Epidermal melanocyte (primary cell): Measurements from ENCODE around the gene CAPN5.
"Not testable (repeated sequence)": the region's sequence is repeated elsewhere in the genome, so short reads cannot be mapped to it uniquely, and the experiment has no call there.

Experiments
- DNase-seq: peaks from one replicate; pipeline ENCODE4 v3.0.0; 2011; ENCODE audit warnings: low spot score; ENCODE audit not compliant: insufficient read length

CAPN5 gene

DNA sequence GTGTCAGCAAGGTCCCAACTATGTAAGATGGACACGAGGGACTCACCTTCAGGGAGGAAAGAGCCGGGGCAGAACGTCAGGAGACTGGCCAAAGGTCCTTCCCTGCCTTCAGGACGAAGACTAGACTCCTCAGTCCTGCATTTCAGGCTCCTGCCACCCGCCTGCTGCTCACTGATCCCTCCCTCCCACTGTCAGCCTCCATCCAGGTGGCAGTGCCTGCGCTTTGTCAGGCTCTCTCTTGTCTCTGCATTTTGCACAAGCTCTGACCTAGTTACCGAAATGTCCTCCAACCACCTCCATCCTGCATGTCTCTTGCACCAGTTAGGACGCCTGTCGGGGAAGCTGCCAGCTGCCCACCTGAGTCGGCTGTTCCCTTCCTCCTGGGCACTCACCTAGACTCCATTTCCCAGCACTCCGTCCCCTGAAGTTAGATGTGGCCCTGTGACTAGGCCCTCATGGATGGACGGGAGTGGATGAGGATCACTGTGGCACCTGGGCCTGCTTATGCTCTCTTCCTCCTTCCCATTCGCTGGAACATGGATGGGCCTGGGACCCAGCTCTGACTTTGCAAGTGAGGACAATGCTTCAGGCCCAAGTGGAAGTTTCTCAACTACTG, 24.6 kb upstream of the CAPN5 start:
- DNase-seq, result no peak

DNA sequence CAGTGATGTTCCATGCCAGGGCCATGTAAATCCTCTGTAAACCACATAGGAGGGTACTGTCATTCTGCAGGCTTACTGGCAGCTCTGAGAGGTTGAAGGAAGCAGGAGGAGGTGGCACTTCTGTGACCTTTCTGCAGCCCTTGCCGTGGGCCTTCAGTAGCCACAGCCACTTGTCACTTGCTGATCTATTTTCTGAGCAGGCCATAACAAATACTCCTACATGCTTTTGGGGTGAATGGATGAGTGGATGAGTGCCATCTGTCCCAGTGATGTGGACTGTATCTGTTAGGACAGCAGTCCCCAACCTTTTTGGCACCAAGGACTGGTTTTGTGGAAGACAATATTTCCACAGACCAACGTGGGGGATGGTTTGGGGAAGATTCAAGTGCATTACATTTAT, 22.4 kb upstream of the CAPN5 start:
- DNase-seq, result no peak

DNA sequence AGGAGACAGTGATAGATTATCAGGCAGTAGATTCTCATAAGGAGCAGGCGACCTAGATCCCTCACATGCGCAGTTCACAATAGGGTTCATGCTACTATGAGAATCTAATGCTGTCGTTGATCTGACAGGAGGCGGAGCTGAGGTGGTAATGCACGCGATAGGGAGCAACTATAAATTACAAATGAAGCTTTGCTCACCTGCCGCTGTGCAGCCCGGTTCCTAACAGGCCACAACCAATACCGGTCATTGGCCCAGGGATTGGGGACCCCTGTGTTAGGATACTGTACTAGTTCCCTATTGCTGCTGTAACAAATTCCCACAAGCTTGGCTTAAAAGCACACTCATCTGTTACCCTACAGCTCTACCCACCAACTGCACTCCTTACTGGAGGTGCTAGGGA, 21.9 kb upstream of the CAPN5 start:
- no peak for DNase-seq

DNA sequence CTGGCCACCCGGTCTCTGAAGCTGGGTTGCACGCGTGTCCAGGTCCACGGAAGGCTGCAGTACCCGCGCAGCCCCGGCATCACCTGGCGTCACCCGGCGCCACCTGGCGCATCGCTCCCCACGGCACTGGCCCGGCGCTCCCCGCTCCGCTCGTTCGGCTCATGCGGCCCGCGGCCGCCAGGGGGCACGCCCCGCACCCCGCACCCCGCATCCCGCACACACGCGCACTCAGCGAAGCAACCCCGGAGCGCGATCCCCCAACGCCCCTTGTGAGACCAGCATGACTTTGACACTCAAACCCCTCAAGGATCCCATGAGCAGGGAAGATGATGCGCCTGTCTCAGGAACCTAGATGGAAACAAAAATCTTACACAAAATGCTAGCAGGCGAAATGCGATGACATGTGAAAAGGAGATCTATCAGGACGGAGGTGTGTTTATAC, 20.7 kb upstream of the CAPN5 start:
- DNase-seq, result no peak

DNA sequence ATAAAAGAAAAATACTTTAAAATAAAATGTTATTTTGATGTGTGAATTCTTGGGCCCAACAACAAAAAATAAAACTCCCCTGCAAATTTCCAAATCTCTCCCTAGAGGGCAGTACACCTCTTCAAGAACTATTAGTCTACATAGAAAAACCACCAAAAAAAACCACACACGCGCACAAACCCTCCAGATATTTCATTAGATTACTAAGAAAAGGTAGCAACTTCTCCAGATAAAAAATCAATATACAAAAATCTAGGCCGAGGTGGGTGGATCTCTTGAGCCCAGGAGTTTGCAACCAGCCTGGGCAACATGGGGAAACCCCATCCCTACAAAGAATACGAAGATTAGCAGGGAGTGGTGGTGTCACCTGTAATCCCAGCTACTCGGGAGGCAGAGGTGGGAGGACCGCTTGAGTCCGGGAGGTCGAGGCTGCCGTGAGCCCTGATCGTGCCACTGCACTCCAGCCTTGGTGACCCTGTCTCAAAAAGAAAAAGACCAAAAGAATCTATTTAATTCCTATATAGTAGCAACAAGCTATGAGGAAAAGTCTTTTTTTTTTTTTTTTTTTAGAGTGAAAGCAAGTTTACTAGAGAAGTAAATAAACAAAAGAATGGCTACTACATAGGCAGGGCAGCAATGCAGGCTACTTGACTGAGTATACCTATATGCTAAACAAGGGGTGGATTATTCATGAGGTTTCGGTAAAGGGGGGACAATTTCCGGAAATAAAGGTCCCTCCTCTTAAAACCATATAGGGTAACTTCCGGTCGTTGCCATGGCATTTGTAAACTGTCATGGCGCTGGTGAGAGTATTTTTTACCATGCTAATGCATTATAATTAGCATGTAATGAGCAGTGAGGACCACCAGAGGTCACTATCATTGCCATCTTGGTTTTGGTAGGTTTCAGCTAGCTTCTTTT, 19.5 kb upstream of the CAPN5 start:
- peak; percentile 87 for DNase-seq

DNA sequence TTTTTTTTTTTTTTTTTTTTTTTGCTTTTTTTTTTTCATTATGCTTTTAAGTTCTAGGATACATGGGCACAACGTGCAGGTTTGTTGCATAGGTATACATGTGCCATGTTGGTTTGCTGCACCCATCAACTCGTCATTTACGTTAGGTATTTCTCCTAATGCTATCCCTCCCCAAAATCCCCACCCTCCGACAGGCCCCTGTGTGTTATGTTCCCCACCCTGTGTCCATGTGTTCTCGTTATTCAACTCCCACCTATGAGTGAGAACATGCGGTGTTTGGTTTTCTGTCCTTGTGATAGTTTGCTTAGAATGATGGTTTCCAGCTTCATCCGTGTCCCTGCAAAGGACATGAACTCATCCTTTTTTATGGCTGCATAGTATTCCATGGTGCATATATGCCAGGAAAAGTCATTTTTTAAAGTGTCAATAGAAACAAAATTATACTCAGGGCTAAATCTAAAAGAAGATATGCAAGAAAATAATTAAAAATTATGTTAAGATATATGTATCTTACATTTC, 18.8 kb upstream of the CAPN5 start:
- not testable (repeated sequence) for DNase-seq

DNA sequence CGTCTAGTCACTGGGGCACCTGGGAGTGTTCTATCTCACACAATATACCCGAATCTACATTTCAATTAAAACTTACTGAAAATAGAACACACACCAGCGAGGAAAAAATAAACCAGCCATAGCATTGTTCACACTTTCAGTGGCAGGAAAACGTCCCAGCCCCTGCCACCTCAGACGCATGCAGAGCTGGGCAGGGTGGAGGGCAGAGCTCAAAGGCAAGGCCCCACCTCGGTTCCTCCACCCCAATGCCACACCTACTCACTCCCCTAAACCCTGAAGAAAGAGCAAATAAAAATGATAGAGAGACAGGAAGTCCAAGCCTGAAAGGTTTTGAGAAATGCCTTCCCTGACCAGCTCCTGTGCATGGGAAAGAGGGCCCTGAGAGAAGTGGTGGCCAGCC, 17.7 kb upstream of the CAPN5 start:
- DNase-seq, result no peak

DNA sequence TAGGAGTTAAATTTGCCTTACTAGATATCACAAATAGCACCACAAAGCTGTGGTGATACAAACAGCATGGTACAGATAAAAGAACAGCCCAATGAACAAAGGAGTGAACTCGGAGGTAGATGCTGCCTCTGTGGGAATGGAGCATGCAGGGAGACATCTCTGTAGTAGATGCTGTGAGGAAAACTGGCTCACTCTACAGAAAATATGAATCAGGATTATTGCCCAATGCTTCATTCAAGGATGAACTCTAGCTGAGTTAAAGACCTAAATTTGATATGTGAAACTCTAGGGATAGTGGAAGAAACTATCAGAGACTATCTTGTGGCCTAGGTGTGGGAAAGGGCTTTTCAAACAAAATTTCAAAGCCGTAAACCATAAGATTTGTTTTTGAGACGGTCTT, 15.3 kb upstream of the CAPN5 start:
- DNase-seq, result no peak

DNA sequence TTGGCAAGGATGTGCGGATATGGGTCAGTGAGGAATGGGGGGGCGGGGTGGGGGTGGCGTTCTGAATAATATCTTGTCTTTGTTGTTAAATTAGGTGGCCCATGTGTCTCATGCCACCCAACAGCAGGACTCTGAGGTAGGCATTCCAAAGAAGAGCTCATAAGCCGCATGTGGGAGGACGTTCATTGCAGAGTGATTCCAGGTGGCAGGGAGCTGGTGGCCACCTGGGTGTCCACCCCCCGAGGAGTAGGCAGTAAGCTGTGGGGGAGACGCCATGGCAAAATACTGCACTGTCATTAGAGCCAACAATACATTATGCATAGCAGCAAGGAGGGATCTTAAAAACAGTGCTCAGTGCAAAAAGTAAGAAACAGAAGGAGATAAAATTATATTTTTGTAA, 14.3 kb upstream of the CAPN5 start:
- DNase-seq, result no peak

DNA sequence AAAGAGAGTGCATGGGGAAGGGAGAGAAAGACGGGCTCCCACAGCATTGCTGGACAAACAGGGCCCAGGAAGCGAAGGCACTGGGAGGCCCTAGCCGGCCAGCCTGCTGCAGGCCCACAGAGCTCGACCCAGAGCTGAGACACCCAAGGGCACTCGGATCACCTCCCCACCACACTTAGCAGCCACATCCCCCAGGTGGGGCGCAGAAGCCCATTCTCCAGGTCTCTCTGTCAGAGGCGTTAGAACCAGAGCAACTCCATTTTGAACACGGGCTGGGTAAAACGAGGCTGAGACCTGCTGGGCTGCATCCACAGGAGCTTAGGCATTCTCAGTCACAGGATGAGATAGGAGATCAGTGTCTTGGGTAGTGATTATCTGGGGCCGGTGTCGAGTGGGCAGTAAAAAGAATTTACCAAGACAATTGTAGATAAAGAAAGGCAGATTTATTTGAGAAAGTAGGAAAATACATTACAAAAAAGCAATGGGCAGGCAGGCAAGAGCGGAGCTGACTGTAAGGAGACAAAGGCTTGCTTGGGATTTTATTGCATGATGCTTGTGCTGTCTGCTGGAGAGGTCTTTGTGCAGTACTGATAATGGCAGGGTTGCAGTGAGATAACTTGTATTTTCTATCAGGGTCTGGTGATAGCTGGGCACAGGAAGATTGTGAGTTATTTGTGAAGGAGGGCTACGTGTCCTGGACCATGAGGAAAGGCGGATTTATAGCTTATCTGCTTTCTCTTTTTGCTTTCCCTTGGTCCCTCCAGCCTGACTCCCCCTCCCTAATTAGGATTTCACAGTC, 13.4 kb upstream of the CAPN5 start:
- DNase-seq, result no peak

DNA sequence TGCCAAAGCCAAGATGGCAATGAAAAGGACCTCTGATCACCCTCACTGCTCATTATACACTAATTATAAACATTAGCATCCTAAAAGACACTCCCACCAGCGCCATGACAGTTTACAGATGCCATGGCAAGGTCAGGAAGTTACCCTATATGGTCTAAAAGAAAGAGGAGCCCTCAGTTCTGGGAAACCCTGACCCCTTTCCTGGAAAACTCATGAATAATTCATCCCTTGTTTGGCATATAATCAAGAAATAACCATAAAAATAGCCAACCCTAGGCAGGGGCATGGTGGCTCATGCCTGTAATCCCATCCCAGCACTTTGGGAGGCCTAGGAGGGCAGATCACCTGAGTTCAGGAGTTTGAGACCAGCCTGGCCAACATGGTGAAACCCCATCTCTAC, 12.7 kb upstream of the CAPN5 start:
- no peak for DNase-seq

DNA sequence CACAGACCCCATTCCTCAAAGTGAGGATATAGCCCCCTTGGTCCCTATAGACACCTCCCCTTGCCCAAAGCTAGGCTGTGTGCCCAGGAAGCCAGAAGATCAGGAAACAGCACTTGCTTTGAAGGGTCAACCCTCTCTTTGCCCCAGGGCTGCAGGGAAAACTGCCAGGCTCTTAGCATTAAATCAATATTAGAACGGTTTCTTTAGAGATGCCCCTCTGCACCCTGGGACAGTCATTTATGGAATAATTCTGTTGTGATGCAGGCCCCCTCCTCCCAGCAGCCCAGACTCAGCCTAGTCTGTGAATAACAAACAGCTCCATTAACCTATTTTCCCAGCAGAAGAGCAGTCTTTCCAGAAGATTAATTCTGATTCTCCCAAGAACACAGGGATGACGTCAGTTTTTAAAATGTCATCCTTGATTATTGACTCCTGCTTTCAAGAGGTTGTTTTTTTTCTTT, 11.6 kb upstream of the CAPN5 start:
- no peak for DNase-seq

DNA sequence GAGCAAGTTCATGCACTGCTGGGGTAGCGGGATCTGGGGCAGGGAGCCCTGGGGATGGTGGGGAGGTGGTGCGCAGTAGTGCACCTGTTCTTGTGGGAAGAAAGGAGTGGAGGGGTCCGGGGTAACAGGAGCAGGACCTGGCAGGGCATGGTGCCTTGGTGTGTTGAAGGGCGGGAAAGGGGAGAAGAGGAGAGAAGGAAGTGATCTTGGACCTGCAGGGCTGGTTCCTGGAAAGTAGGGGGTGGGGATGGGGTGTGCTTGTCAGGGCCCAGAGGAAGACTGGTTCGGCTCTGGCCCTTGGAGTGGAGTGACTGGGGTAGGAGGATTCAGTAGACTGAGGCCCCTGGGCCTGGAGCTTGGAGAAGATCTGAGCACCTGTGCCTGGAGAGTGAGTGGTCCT, 10.9 kb upstream of the CAPN5 start:
- DNase-seq, result no peak

DNA sequence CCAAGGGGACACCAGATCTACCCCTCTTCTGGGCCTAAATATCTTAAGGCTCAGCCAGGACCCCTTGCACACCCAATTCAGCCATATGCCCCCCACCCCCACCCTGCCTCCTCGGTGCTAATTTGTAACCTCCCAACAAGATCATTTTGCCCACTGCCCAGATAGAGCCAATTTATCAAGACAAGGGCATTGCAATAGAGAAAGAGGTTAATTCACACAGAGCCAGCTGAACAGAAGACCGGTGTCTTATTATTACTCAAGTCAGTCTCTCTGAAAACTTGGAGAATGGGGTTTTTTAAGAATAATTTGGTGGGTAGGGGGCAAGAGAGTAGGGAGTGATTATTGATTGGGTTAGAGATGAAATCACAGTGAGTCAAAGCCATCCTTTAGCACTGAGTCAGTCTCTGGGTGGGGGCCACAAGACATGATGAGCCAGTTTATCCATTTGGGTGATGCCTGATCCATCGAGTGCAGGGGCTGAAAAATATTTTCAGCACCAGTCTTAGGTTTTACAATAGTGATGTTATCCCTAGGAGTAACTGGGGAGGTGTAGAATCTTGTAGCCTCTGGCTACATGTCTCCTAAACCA, 9.9 kb upstream of the CAPN5 start:
- DNase-seq, result no peak

DNA sequence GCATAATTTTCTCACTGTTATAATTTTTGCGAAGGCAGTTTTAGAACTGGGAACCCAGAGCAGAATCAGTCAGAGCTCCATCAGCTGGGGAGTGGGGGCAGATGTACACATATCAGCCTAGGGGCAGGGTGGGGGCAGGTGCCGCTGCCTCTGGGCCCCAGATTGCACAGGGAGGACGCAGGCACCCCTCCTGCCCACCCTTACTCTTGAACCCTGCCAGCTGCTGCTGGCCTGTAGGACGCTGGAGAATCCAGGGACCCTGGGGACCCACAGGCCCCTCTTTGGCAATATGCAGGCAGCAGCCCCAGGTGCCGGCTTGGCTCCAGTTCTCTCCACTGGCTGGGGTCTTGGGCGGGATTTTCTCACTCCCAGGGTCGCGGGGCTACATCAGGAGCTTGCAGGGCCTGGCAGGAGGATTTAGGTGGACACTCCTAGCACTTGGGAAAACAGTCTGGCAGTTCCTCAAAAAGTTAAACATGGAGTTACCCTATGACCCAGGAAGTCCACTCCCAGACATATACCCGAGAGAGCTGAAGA, 8.8 kb upstream of the CAPN5 start:
- DNase-seq, result no peak

DNA sequence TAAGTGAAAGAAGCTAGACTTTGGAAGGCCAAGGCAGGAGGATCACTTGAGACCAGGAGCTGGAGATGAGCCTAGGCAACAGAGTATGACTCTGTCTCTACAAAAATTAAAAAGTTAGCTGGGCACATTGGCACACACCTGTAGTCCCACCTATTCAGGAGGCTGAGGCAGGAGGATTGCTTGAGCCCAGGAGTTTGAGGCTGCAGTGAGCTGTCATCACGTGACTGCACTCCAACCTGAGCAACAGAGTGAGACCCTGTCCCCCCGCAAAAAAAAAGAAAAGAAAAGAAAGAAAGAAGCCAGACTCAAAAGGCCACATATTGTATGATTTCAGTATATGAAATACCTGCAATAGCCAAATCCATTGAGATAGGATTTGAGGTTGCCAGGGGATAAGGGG, 7.9 kb upstream of the CAPN5 start:
- no peak for DNase-seq

DNA sequence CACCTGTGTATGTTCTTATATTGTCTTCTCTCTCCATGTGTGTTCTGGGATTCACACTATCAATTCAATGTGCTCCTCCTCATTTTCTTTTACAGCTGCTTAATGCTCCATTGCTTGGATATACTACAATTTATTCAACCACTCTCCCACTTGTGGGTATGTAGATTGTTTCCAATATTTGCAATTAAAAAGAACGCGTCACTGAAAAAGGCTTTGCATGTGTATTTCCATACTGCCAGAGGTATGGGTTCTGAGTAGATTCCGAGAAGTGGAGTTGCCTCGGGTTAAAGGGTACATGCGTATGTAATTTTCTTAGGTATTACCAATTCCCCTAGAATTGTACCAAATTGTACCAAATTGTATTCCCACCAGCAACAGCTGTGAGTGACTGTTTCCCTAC, 7.0 kb upstream of the CAPN5 start:
- no peak for DNase-seq

DNA sequence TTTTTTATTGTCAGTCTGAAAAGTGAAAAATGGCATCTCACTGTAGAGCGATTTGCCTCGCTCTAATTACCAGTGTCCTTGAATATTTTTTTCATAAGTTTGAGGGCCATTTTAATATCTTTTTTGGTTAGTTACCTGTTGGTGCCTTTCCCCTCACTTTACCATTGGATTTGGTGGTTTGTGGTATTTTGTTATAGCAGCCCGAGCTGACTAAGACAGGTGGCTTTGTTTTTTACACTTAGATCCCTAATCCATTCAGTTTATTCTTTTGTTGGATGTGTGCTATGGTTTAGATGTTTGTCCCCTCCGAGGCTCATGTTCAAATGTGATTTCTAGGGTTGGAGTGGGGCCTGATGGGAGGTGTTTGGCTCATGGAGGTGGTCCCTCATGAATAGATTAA, 6.5 kb upstream of the CAPN5 start:
- no peak for DNase-seq

DNA sequence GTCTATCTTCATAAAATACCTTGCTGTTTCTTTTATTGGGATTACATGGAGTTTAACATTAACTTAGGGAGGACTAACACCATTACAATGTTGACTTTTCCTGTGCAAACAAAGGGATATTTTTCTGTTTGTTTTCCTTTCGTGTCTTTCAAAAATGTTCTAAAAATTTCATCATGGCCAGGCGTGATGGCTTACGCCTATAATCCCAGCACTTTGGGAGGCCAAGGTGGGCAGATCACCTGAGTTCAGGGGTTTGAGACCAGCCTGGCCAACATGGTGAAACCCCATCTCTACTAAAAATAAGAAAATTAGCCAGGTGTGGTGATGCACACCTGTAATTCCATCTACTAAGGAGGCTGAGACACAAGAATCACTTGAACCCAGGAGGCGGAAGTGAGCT, 5.5 kb upstream of the CAPN5 start:
- DNase-seq, result not testable (repeated sequence)

DNA sequence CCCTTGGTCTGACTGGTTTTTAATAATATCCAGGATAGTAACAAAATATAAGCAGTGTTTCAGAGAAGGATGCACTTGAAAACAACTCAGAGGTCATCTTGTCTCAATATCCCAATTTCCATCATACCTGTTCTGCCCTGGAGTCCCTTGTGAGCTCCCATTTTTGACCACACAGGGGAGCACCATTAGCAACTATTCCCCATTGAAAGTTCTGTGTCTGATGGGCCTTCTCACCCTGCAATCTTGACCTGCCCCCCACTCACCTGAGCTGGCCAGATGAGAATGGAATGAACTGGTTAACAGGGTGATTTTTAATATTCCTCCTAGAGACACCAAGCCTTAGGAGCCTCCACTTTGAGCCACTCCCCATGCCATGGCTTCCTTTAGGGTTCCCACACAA, 3.8 kb upstream of the CAPN5 start:
- DNase-seq, result no peak

DNA sequence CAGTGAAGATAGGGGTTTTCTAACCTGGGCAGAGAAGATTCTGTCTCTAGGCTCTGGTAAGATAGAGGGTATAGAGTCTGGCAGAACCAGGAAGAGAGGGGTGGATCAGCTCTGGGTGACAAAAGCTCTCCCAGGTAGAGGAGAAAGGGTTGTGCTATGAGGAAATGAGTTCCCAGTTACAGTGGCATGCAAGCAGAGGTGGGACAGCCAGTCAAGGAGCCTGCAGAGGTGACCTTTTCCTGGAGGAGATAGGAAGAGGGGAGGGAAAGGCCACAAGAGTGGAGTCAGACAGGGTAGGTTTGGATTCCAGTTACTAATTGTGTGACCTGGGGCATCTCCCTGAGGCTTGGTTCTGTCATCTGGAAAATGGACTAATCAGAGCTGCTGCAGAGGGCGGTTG, 3.4 kb upstream of the CAPN5 start:
- no peak for DNase-seq
